Fibroblast of pulmonary artery (primary cell): ENCODE data around the gene COX20.

Experiments
- DNase-seq: peaks from one replicate; pipeline ENCODE4 v3.0.0-alpha.2; 2010; ENCODE audit warnings: low read depth
- H3K4me3 ChIP-seq: replicated peaks from 2 replicates; pipeline ENCODE4 v1.5.1; 2011; ENCODE audit warnings: low read depth, mild to moderate bottlenecking, control low read depth, low read length, moderate library complexity
- CTCF ChIP-seq: IDR thresholded peaks from 2 replicates; pipeline ENCODE4 v1.5.1; 2011; ENCODE audit warnings: mild to moderate bottlenecking, control low read depth, low read length, inconsistent platforms; ENCODE audit errors: missing control alignments

The COX20 gene

GRCh38 chr1:244869950-244870349, 34.5 kb downstream of the COX20 start:
- no peak for DNase-seq
- TF ChIP-seq CTCF = no peak

GRCh38 chr1:244874974-244875579, 39.6 kb downstream of the COX20 start:
- H3K4me3 ChIP-seq = no peak overlapping the region
- no peak for DNase-seq
- no peak for TF ChIP-seq CTCF

More at GRCh38 chr1:244869950-244870349, 34.5 kb downstream of the COX20 start:
- no peak overlapping the region for H3K4me3 ChIP-seq

- no peak for DNase-seq
- TF ChIP-seq CTCF = no peak
- no peak overlapping the region for H3K4me3 ChIP-seq
Observed at GRCh38 chr1:244876228-244876910, 40.9 kb downstream of the COX20 start.

GRCh38 chr1:244878681-244879080, 43.2 kb downstream of the COX20 start:
- no peak for DNase-seq
- no peak for TF ChIP-seq CTCF
- H3K4me3 ChIP-seq = no peak overlapping the region

GRCh38 chr1:244881552-244882280, 46.3 kb downstream of the COX20 start:
- H3K4me3 ChIP-seq = no peak overlapping the region
- no peak for TF ChIP-seq CTCF

GRCh38 chr1:244887281-244887680, 51.8 kb downstream of the COX20 start:
- no peak overlapping the region for H3K4me3 ChIP-seq
- TF ChIP-seq CTCF = no peak
- no peak for DNase-seq

More at GRCh38 chr1:244881552-244882280, 46.3 kb downstream of the COX20 start:
- no peak for DNase-seq
